Neural progenitor cell (in vitro differentiated cells): Measurements from ENCODE around the gene TMEM243.

Experiments
- CTCF ChIP-seq: fragments of 200-600 bp; sonication (generic); IDR thresholded peaks from 2 replicates; pipeline ENCODE4 v1.5.1; 2017; ENCODE audit warnings: antibody characterized with exemption, mild to moderate bottlenecking
- EZH2 ChIP-seq: fragments of 200-600 bp; sonication (generic); IDR thresholded peaks from 2 replicates; pipeline ENCODE4 v1.6.1; 2017; ENCODE audit warnings: antibody characterized with exemption, mild to moderate bottlenecking, moderate library complexity
- EZH2phosphoT487 ChIP-seq: fragments of 200-600 bp; sonication (generic); IDR thresholded peaks from 2 replicates; pipeline ENCODE4 v1.6.1; 2017; ENCODE audit warnings: antibody characterized with exemption

GRCh38 chr7:87216701-87217508 is 2.6 kb downstream of the TMEM243 start:
- no peak for TF ChIP-seq CTCF
- TF ChIP-seq EZH2 = no peak
- no peak for TF ChIP-seq EZH2phosphoT487
